ENCODE measurements around the gene PAIP2.

Gene PAIP2

DNA sequence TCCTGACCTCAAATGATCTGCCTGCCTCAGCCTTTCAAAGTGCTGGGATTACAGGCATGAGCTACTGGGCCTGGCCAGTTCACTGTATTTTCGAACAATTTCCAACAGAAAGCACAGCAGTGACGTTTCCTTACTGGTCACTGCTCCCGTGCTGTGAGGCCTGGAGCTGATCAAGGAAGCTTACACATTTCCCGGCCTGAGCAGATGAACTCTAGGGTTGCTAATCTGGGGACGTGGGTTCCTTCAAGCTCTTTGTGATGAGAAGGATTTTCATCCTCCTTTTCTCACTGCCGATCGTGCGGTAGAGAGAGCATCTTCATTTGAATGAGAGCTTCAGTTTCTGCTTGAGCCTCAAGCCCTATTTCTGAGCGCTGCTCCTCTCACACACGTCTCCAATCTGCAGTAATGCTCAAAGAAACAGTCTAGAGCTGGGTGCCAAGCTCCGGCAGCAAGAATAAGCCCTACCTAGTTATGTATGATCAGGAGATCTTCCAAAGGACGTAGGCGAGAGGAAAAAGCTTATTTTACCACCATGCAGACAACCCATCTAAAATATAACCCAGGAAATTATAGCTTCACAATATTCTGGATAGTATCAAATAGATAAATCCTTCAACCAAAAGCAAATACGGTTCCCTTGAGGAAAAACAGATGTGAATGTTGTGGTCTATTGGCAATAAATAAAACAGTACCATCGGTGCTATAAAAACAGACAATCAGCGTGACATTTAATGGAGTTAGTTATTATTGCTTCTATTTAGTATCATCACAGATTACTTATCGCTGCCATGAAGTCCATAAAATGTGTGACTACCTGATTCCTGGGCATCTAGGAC, 69.6 kb downstream of the PAIP2 start:
- DNase-seq (ENCODE audit: low spot score): no peak

DNA sequence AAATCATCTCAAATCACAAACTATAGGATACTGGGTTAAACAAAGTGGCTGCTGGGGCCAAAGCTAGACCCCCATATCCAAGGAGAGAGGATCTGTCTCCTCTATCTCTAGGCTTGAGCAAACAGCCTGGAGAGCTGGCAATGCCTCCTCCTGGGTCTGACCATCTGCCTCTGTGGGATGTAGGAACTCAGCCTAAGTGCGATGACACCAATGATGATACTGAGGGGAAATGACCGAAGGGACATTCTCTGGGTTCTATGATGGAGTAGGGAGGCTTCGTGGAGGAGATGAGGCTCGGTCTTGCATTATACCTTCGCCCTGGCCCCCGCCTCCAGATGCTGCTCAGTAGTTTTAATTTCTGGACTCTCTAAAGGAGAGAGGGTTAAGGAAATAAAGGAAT, 71.5 kb downstream of the PAIP2 start:
- DNase-seq (ENCODE audit: low spot score): no peak

DNA sequence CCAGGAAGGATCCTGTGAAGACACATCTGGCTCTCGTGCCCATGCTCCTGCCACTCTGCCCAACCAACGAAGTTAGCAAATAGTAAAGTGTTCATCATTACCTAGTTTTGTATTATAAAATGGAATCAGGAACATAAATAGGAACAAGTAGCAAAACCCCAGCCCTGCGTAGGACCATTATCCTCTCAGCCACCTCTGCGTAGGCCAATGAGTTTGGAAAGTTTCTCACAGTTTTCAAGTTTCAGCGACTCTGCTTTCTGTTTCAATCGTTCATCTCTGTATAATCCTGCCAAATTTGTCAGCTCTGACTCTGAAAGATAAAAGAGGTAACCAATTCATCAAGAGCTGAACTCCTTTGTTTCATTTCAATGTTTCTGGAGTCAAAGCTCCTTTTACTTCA, 72.3 kb downstream of the PAIP2 start:
- no peak for DNase-seq (ENCODE audit: low spot score)

DNA sequence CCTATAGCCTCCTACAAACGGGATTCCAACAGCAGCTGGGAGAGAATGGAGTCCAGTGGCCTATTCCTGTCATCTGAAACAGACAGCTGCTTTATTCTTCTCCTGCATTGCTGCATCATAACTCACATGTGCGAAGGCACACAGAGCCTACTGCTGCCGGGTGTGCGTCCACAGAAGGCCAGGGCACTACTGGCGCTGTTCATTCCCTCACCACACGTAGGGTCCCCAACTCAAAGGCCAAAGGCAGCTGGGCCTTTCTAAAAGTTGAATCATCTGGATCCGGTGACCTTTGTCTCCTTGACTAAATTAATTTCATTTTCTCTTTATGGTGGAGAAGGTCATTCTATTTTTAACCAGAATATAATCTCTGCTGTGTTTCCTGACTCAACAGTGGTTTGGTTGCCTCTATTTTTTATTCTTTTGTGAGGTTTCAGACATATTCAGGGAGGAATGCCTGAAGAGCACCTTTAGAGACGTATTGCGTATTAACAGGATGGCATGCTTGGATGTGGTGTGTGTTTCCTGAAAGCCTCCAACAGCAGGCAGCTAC, 73.0 kb downstream of the PAIP2 start:
- no peak for DNase-seq (ENCODE audit: low spot score)

DNA sequence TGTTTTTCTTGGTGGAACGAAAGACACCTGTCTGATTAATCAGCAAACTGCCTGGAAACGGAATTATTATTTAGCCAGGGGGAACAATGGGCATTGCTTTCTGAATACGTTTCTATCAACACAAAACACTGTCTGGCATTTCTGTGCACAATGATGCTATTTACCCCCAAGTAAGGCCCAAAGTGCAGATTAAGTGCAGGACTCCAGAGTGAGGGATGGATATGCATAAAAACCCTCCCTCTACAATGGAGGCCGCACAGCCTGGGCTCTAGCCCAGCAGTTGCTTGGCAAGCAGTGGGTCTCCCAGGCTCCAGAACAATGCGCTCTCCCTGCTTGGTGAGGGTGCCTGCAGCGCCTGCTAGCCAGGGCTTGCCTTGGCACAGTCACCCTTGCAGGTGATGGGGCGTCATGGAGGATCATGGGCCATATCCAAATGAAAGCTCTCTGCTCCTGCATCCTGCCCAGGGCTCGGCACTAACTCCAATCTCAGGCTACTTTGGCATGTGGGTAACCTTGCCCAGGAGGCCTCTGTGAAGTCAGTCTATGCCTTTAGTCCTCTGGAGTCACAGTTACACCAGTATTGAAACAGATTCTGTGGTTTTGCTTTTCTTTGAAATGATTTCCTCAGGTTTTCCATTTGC, 73.7 kb downstream of the PAIP2 start:
- no peak for DNase-seq (ENCODE audit: low spot score)

DNA sequence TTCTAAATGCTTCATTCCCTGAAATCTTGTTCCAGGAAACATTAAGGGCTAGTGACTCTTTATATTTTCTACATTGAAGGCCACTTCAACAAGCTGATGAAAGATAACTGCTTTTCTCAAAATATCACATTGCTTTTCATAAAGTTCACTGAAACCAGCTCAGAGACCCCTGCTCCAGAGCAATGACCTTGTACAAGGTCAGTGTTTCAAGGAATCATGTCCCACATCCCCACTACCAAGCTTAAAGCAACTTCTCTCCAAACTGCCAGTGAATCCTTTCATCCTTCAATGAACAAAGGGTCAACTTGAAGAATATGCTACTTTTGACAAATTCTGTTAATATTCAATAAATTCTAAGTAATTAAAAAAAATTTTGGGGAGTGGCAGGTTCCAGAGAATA, 74.2 kb downstream of the PAIP2 start:
- DNase-seq (ENCODE audit: low spot score): no peak

DNA sequence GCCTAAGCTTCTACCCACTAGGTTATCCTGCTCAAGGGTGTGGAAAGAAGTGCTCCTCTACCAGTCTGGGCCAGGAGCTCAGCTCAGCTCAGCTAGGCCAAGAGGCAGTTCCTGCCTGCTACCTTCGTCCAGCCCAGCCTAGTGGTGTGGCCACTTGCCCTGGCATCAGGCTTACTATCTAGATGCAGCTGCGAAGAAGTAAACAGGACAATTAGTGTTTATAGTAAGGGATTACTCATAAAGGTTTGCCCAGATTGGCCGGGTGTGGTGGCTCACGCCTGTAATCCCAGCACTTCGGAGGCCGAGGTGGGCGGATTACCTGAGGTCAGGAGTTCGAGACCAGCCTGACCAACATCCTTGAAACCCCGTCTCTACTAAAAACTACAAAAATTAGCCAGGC, 75.0 kb downstream of the PAIP2 start:
- no peak for DNase-seq (ENCODE audit: low spot score)

DNA sequence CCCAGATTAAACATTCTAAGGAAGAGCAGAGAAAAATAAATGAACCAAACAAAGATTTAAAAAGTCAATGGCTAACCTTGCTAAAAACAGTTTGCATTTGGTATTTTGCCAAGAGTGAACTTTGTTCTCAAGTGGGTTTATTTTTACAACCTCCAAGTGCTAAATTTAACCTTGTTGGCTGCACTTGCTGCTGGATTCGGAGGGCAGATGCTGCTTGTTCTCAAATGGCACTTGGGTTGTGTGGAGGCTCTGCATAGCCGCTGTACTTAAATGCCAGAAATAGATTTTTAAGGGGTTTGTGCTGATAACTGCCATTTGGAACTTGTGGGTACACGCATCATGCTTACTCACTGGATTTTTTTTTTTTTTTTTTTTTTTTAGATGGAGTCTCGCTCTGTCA, 75.6 kb downstream of the PAIP2 start:
- DNase-seq (ENCODE audit: low spot score): no peak

DNA sequence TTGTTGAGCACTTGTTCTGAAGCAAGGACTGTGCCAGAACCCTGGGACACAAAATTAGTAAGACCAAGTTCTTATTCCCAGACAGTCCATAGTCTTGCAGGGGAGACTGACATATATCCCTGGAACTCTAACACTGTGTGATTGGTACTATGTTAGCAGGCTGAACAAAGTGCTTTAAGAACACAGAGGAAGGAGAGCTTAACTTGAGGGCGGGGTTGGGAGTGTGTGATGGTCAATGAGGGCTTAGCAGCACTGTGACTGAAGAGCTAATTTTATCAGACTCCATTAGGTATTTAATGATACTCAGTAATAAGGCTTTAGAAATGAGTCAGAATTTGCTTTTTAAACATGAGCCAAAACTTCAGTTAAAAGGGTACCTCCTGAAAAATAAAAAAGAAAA, 77.1 kb downstream of the PAIP2 start:
- no peak for DNase-seq (ENCODE audit: low spot score)
